PFSK-1 (cell line): ENCODE data around the gene DAPK1.

Source experiments
- FOXP2 ChIP-seq: optimal IDR thresholded peaks from 2 replicates; pipeline ENCODE3; 2011; ENCODE audit warnings: borderline replicate concordance, control low read depth, inconsistent platforms; ENCODE audit not compliant: insufficient read depth; ENCODE audit errors: extremely low read length, extremely low read depth
- POLR2AphosphoS5 ChIP-seq: IDR thresholded peaks from 2 replicates; pipeline ENCODE4 v1.6.1; 2012; ENCODE audit warnings: low read depth, mild to moderate bottlenecking, control low read depth, low read length, moderate library complexity
- REST ChIP-seq, 2 experiments: IDR thresholded peaks; 2 replicates each; pipeline versions ENCODE4 v1.6.1 to v1.8.0; 2011 to 2012; ENCODE audit warnings: low read depth in 2 of 2, low read length in 2 of 2, control low read depth in 1 of 2, inconsistent platforms in 1 of 2, mild to moderate bottlenecking in 1 of 2, moderate library complexity in 1 of 2; ENCODE audit not compliant: insufficient read depth in 1 of 2
- SIN3A ChIP-seq: IDR thresholded peaks from 2 replicates; pipeline ENCODE4 v1.6.1; 2012; ENCODE audit warnings: mild to moderate bottlenecking, low read length, moderate library complexity, borderline replicate concordance; ENCODE audit not compliant: insufficient read depth
- TAF1 ChIP-seq: IDR thresholded peaks from 2 replicates; pipeline ENCODE4 v1.6.1; 2012; ENCODE audit warnings: low read length, control low read depth, borderline replicate concordance; ENCODE audit not compliant: insufficient read depth

DAPK1 gene

DNA sequence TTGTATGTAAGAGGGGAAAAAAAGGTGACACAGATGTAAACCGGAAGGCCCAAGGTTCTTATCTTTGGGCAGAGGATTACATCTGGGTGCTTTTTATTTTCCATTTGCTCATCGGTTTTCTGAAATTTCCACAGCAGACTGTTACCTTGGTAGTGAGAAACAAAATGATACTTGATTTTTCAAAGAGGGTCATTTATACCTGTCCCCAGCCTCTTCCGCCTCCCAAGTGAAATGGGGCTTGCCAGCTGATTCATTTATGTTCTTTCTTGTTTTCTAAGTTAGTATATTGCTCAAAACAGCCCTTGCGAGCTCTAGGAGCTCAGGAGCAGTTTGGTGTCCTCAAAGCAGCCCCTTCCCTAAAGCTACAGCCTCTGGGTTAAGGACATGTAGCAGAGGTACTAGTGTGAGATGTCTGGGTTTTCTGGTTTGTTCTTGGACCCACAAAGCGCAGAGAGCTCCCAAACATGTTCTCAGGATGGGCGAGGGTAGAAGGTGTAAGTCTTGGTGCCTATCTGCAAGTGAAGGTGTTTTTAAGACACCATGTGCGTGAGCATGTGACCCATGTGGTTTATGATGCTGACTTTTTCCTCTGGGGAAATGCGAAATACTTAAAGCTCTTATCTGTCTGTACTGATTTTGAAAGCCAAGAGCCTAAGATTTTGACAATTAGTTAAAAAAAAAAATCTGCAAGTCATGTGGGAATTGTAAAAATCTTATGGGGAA, 38.3 kb downstream of the DAPK1 start:
- TF ChIP-seq FOXP2 (no peak), SIN3A (no peak), REST (IDR thresholded peaks at IDR 0.05; ENCODE audit: insufficient read depth in 1 of 2, low read depth in 2 of 2, low read length in 2 of 2) (no peak), POLR2AphosphoS5 (no peak), TAF1 (no peak)

GRCh38 chr9:87537625-87538024, 40.0 kb downstream of the DAPK1 start:
- TF ChIP-seq POLR2AphosphoS5, result no peak
- no peak for TF ChIP-seq FOXP2
- no peak for TF ChIP-seq SIN3A
- TF ChIP-seq REST (IDR thresholded peaks at IDR 0.05; ENCODE audit: insufficient read depth in 1 of 2, low read depth in 2 of 2, low read length in 2 of 2), result no peak
- TF ChIP-seq TAF1, result no peak

GRCh38 chr9:87540444-87541105, 42.9 kb downstream of the DAPK1 start:
- no peak for TF ChIP-seq TAF1
- no peak for TF ChIP-seq SIN3A
- no peak for TF ChIP-seq FOXP2
- no peak for TF ChIP-seq REST (IDR thresholded peaks at IDR 0.05; ENCODE audit: insufficient read depth in 1 of 2, low read depth in 2 of 2, low read length in 2 of 2)
- no peak for TF ChIP-seq POLR2AphosphoS5

GRCh38 chr9:87541663-87542062, 44.0 kb downstream of the DAPK1 start:
- no peak for TF ChIP-seq REST (IDR thresholded peaks at IDR 0.05; ENCODE audit: insufficient read depth in 1 of 2, low read depth in 2 of 2, low read length in 2 of 2)
- TF ChIP-seq POLR2AphosphoS5, result no peak
- TF ChIP-seq TAF1, result no peak
- TF ChIP-seq SIN3A, result no peak
